Measurements from ENCODE around the gene APOBEC3A.

Gene APOBEC3A

GRCh38 chr22:38949889-38950405 lies 7.5 kb upstream of the APOBEC3A start:
- Histone ChIP-seq H3K9me3 (ENCODE audit: control insufficient read depth in 5 of 5, low read length in 5 of 5) (no peaks in the 10 kb centered on the region), H3K9ac (ENCODE audit: low read length in 5 of 5) (no peak overlapping the region), H3K4me3 (ENCODE audit: low read depth in 1 of 5, low read length in 5 of 5) (no peak overlapping the region), H3K4me1 (ENCODE audit: control insufficient read depth in 5 of 5, insufficient read depth in 5 of 5, low read length in 5 of 5) (peaks cover 0 to 5% (median 0%) of the 10 kb centered on the region in 5 donors), H3K27ac (ENCODE audit: low read depth, low read length) (no peak overlapping the region), H3K27me3 (ENCODE audit: control insufficient read depth in 5 of 5, insufficient read depth in 4 of 5, low read length in 5 of 5) (peaks cover 22 to 30% (median 28%) of the 10 kb centered on the region in 5 donors), H3K36me3 (ENCODE audit: control insufficient read depth in 5 of 5, insufficient read depth in 5 of 5, low read length in 5 of 5) (no peaks in the 10 kb centered on the region)

GRCh38 chr22:38950527-38951295 lies 6.7 kb upstream of the APOBEC3A start:
- peaks cover 0 to 5% (median 0%) of the 10 kb centered on the region in 5 donors for H3K4me1 ChIP-seq (ENCODE audit: control insufficient read depth in 5 of 5, insufficient read depth in 5 of 5, low read length in 5 of 5)
- peaks cover 22 to 31% (median 29%) of the 10 kb centered on the region in 5 donors for H3K27me3 ChIP-seq (ENCODE audit: control insufficient read depth in 5 of 5, insufficient read depth in 4 of 5, low read length in 5 of 5)
- H3K9ac ChIP-seq (ENCODE audit: low read length in 5 of 5) = no peak overlapping the region
- no peaks in the 10 kb centered on the region for H3K36me3 ChIP-seq (ENCODE audit: control insufficient read depth in 5 of 5, insufficient read depth in 5 of 5, low read length in 5 of 5)
- H3K4me3 ChIP-seq (ENCODE audit: low read depth in 1 of 5, low read length in 5 of 5) = no peak overlapping the region
- no peak overlapping the region for H3K27ac ChIP-seq (ENCODE audit: low read depth, low read length)
- no peaks in the 10 kb centered on the region for H3K9me3 ChIP-seq (ENCODE audit: control insufficient read depth in 5 of 5, low read length in 5 of 5)

- Histone ChIP-seq H3K27me3 (ENCODE audit: control insufficient read depth in 5 of 5, insufficient read depth in 4 of 5, low read length in 5 of 5) (peaks cover 22 to 30% (median 26%) of the 10 kb centered on the region in 5 donors), H3K4me1 (ENCODE audit: control insufficient read depth in 5 of 5, insufficient read depth in 5 of 5, low read length in 5 of 5) (peaks cover 0 to 5% (median 0%) of the 10 kb centered on the region in 5 donors), H3K9me3 (ENCODE audit: control insufficient read depth in 5 of 5, low read length in 5 of 5) (no peaks in the 10 kb centered on the region), H3K36me3 (ENCODE audit: control insufficient read depth in 5 of 5, insufficient read depth in 5 of 5, low read length in 5 of 5) (no peaks in the 10 kb centered on the region), H3K27ac (ENCODE audit: low read depth, low read length) (no peak overlapping the region), H3K4me3 (ENCODE audit: low read depth in 1 of 5, low read length in 5 of 5) (no peak overlapping the region), H3K9ac (ENCODE audit: low read length in 5 of 5) (no peak overlapping the region)
These were observed 5.7 kb upstream of the APOBEC3A start for GRCh38 chr22:38951734-38952133.

GRCh38 chr22:38952281-38952993 lies 5.0 kb upstream of the APOBEC3A start:
- H3K36me3 ChIP-seq (ENCODE audit: control insufficient read depth in 5 of 5, insufficient read depth in 5 of 5, low read length in 5 of 5) = no peaks in the 10 kb centered on the region
- no peak overlapping the region for H3K4me3 ChIP-seq (ENCODE audit: low read depth in 1 of 5, low read length in 5 of 5)
- peaks cover 18 to 27% (median 21%) of the 10 kb centered on the region in 5 donors for H3K27me3 ChIP-seq (ENCODE audit: control insufficient read depth in 5 of 5, insufficient read depth in 4 of 5, low read length in 5 of 5)
- no peaks in the 10 kb centered on the region for H3K9me3 ChIP-seq (ENCODE audit: control insufficient read depth in 5 of 5, low read length in 5 of 5)
- no peak overlapping the region for H3K27ac ChIP-seq (ENCODE audit: low read depth, low read length)
- H3K9ac ChIP-seq (ENCODE audit: low read length in 5 of 5) = no peak overlapping the region
- peaks cover 0 to 5% (median 0%) of the 10 kb centered on the region in 5 donors for H3K4me1 ChIP-seq (ENCODE audit: control insufficient read depth in 5 of 5, insufficient read depth in 5 of 5, low read length in 5 of 5)

- Histone ChIP-seq H3K4me3 (ENCODE audit: low read depth in 1 of 5, low read length in 5 of 5) (no peak overlapping the region), H3K27me3 (ENCODE audit: control insufficient read depth in 5 of 5, insufficient read depth in 4 of 5, low read length in 5 of 5) (peaks cover 13 to 22% (median 17%) of the 10 kb centered on the region in 5 donors)
These were observed 4.3 kb upstream of the APOBEC3A start for GRCh38 chr22:38953091-38953490.

GRCh38 chr22:38953577-38954413 lies 3.6 kb upstream of the APOBEC3A start:
- Histone ChIP-seq H3K36me3 (ENCODE audit: control insufficient read depth in 5 of 5, insufficient read depth in 5 of 5, low read length in 5 of 5) (no peaks in the 10 kb centered on the region), H3K4me1 (ENCODE audit: control insufficient read depth in 5 of 5, insufficient read depth in 5 of 5, low read length in 5 of 5) (peaks cover 0 to 5% (median 3%) of the 10 kb centered on the region in 5 donors), H3K9me3 (ENCODE audit: control insufficient read depth in 5 of 5, low read length in 5 of 5) (no peaks in the 10 kb centered on the region), H3K9ac (ENCODE audit: low read length in 5 of 5) (no peak overlapping the region), H3K4me3 (ENCODE audit: low read depth in 1 of 5, low read length in 5 of 5) (no peak overlapping the region), H3K27ac (ENCODE audit: low read depth, low read length) (no peak overlapping the region), H3K27me3 (ENCODE audit: control insufficient read depth in 5 of 5, insufficient read depth in 4 of 5, low read length in 5 of 5) (peaks cover 9 to 18% (median 14%) of the 10 kb centered on the region in 5 donors)

More at GRCh38 chr22:38953091-38953490, 4.3 kb upstream of the APOBEC3A start:
- H3K4me1 ChIP-seq (ENCODE audit: control insufficient read depth in 5 of 5, insufficient read depth in 5 of 5, low read length in 5 of 5) = peaks cover 0 to 5% (median 2%) of the 10 kb centered on the region in 5 donors
- no peaks in the 10 kb centered on the region for H3K36me3 ChIP-seq (ENCODE audit: control insufficient read depth in 5 of 5, insufficient read depth in 5 of 5, low read length in 5 of 5)
- no peaks in the 10 kb centered on the region for H3K9me3 ChIP-seq (ENCODE audit: control insufficient read depth in 5 of 5, low read length in 5 of 5)
- no peak overlapping the region for H3K27ac ChIP-seq (ENCODE audit: low read depth, low read length)
- no peak overlapping the region for H3K9ac ChIP-seq (ENCODE audit: low read length in 5 of 5)

GRCh38 chr22:38954414-38955043 lies 2.9 kb upstream of the APOBEC3A start:
- H3K4me1 ChIP-seq (ENCODE audit: control insufficient read depth in 5 of 5, insufficient read depth in 5 of 5, low read length in 5 of 5) = peaks cover 0 to 5% (median 3%) of the 10 kb centered on the region in 5 donors
- H3K4me3 ChIP-seq (ENCODE audit: low read depth in 1 of 5, low read length in 5 of 5) = no peak overlapping the region
- no peaks in the 10 kb centered on the region for H3K36me3 ChIP-seq (ENCODE audit: control insufficient read depth in 5 of 5, insufficient read depth in 5 of 5, low read length in 5 of 5)
- no peak overlapping the region for H3K9ac ChIP-seq (ENCODE audit: low read length in 5 of 5)
- H3K9me3 ChIP-seq (ENCODE audit: control insufficient read depth in 5 of 5, low read length in 5 of 5) = no peaks in the 10 kb centered on the region
- H3K27me3 ChIP-seq (ENCODE audit: control insufficient read depth in 5 of 5, insufficient read depth in 4 of 5, low read length in 5 of 5) = peaks cover 9 to 19% (median 17%) of the 10 kb centered on the region in 5 donors
- H3K27ac ChIP-seq (ENCODE audit: low read depth, low read length) = no peak overlapping the region

GRCh38 chr22:38955250-38955905 lies 2.0 kb upstream of the APOBEC3A start:
- Histone ChIP-seq H3K9ac (ENCODE audit: low read length in 5 of 5) (no peak overlapping the region), H3K27ac (ENCODE audit: low read depth, low read length) (no peak overlapping the region), H3K36me3 (ENCODE audit: control insufficient read depth in 5 of 5, insufficient read depth in 5 of 5, low read length in 5 of 5) (no peaks in the 10 kb centered on the region), H3K9me3 (ENCODE audit: control insufficient read depth in 5 of 5, low read length in 5 of 5) (no peaks in the 10 kb centered on the region), H3K4me1 (ENCODE audit: control insufficient read depth in 5 of 5, insufficient read depth in 5 of 5, low read length in 5 of 5) (peaks cover 0 to 5% (median 3%) of the 10 kb centered on the region in 5 donors), H3K27me3 (ENCODE audit: control insufficient read depth in 5 of 5, insufficient read depth in 4 of 5, low read length in 5 of 5) (peaks cover 9 to 17% (median 11%) of the 10 kb centered on the region in 5 donors), H3K4me3 (ENCODE audit: low read depth in 1 of 5, low read length in 5 of 5) (no peak overlapping the region)

GRCh38 chr22:38955926-38956325 lies 1.5 kb upstream of the APOBEC3A start:
- Histone ChIP-seq H3K4me3 (ENCODE audit: low read depth in 1 of 5, low read length in 5 of 5) (no peak overlapping the region), H3K27me3 (ENCODE audit: control insufficient read depth in 5 of 5, insufficient read depth in 4 of 5, low read length in 5 of 5) (peaks cover 5 to 17% (median 9%) of the 10 kb centered on the region in 5 donors), H3K9me3 (ENCODE audit: control insufficient read depth in 5 of 5, low read length in 5 of 5) (no peaks in the 10 kb centered on the region), H3K9ac (ENCODE audit: low read length in 5 of 5) (no peak overlapping the region), H3K36me3 (ENCODE audit: control insufficient read depth in 5 of 5, insufficient read depth in 5 of 5, low read length in 5 of 5) (no peaks in the 10 kb centered on the region), H3K4me1 (ENCODE audit: control insufficient read depth in 5 of 5, insufficient read depth in 5 of 5, low read length in 5 of 5) (peaks cover 0 to 5% (median 3%) of the 10 kb centered on the region in 5 donors), H3K27ac (ENCODE audit: low read depth, low read length) (no peak overlapping the region)
